Measurements from ENCODE around the gene IDH3A. TPM values are rescaled to one million over a fixed set of nuclear protein-coding genes. Genes with fewer than 3 reads are reported as not detected.

IDH3A gene
- total RNA-seq, 2 donors from 2014 or later: 188 to 352 TPM

DNA sequence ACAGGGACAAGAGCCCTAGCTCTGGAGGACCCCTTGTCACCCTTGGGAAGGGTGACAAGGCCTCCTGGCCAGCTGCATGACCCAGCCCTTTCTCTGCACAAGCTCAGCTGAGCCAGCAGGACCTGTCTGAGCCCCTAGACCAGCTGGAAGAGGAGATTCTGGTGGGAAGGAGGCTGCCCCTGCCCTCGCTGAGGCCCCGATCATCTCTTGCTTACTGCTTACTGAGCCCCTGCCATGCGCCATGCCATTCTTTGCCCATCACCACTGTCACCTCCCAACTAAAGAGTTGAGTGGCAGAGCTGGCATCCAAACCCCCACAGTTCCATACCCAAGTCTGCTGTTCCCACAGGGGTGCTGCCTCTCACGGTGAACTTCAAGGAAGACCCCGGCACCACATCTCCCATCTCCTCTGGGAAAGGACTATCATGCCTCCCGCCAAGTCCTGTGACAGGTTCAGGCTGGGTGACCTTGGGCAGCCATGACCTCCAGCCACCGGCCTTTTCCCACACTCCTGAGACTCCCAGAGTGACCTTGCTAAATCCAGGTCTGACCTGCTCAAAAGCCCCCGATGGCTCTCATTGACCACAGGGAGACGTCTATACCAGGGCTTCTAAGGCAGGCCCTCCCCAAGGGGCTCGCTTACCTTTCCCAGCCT is 51.2 kb downstream of the IDH3A start:
- Histone ChIP-seq H3K9me3 (no peaks in the 10 kb centered on the region), H3K4me1 (peaks cover 0 to 20% of the 10 kb centered on the region in 2 donors), H3K36me3 (no peaks in the 10 kb centered on the region), H3K27ac (no peak overlapping the region), H3K27me3 (no peaks in the 10 kb centered on the region), H3K4me3 (no peak overlapping the region)
- TF ChIP-seq, protein P1, sequence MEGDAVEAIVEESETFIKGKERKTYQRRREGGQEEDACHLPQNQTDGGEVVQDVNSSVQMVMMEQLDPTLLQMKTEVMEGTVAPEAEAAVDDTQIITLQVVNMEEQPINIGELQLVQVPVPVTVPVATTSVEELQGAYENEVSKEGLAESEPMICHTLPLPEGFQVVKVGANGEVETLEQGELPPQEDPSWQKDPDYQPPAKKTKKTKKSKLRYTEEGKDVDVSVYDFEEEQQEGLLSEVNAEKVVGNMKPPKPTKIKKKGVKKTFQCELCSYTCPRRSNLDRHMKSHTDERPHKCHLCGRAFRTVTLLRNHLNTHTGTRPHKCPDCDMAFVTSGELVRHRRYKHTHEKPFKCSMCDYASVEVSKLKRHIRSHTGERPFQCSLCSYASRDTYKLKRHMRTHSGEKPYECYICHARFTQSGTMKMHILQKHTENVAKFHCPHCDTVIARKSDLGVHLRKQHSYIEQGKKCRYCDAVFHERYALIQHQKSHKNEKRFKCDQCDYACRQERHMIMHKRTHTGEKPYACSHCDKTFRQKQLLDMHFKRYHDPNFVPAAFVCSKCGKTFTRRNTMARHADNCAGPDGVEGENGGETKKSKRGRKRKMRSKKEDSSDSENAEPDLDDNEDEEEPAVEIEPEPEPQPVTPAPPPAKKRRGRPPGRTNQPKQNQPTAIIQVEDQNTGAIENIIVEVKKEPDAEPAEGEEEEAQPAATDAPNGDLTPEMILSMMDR (IDR thresholded peaks at IDR 0.05): no peak
- DNase-seq (ENCODE audit: low spot score): no peak

DNA sequence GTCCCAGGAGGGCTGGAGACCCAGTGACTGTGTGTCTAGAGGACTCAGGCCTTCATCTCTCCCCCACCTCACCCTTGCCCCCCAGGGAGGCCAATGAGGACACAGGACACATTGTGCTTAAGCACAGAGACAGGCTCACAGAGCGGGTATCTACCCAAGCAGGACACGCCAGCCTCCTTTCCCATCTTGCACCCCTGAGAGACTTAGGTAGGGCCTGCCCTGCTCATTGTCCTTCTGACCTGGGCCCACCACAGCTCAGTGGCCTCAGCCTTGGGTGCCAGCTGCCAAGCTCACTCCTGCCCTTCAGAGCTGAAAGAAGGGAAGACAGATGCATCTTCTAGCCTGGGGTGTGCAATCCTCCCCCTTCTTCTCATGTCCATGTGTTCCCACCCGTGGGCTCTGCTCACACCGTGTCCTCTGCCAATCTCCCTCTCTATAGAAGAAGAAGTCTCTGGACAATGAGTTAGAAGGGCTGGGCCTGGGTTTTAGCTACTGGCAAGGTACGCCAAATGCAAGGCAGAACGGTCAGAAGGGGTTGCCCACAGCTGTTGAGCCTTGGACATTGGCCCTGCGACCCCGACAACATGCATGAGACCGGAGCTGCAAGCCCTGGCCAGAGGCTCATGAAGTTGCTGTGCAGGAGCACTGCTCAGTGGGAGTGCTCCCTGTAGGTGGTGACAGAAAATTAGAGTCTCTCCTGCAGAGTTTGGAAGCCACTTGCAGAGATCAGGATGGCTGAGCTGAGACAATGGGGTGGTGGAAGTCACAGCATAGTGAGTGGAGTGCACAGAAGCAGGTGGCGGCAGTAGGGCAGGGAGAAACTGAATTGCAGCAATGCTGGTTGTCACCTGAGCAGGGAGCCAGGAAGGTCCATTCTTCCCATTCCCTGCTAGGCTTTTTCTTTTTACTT is 52.4 kb downstream of the IDH3A start:
- no peak overlapping the region for H3K4me3 ChIP-seq
- H3K36me3 ChIP-seq: no peaks in the 10 kb centered on the region
- no peaks in the 10 kb centered on the region for H3K9me3 ChIP-seq
- no peak for DNase-seq (ENCODE audit: low spot score)
- TF ChIP-seq, protein P1 (IDR thresholded peaks at IDR 0.05): no peak
- no peaks in the 10 kb centered on the region for H3K27me3 ChIP-seq
- peaks cover 0 to 31% of the 10 kb centered on the region in 2 donors for H3K4me1 ChIP-seq
- peak overlapping the region in 1 of 2 donors; percentile 93 for H3K27ac ChIP-seq

DNA sequence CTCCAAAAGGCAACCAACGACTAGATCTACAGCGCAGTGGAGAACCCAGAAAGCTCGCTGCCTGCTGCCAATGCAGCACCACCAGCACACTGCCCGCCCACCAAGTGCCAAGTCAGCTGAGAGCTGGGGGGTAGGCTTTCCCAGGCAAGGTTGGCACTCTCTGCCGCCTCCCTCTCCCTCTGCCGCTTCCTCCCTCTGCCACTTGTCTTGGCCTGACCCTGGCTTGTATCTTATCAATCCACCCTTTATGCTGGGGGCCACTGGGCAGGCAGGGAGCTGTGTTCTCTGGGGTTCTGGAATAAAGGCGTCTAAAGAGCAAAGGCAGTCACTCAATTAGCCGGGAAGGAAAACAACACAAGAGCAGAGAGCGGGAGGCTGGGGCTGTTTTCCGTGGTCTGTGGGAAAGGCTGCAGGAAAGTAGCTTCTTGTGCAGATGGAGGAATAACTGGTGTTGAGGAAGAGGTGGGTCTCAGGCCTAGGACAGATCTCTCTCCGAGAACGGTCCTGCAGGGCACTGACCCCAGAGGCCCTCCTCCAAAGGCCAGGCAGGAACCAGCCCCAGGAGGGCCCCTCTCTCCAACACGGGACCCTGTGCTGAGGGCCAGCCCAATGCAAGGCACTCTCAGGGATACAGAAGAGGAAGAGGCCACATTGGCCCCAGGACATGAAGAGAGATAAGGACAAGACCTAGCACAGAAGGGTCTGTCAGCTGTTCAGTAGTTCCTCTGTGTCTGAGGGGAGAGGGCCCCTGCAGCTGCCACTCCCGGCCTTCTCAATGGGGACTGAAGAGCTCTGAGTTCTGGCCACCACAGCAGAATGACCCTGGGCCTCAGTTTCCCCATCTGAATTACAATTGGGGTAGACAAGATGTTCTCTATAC is 54.4 kb downstream of the IDH3A start:
- no peaks in the 10 kb centered on the region for H3K36me3 ChIP-seq
- H3K27me3 ChIP-seq: no peaks in the 10 kb centered on the region
- H3K4me3 ChIP-seq: no peak overlapping the region
- H3K27ac ChIP-seq: peak overlapping the region; percentile 81 to 93
- H3K9me3 ChIP-seq: no peaks in the 10 kb centered on the region
- DNase-seq (ENCODE audit: low spot score): peak; percentile 58
- peaks cover 0 to 50% of the 10 kb centered on the region in 2 donors for H3K4me1 ChIP-seq
- TF ChIP-seq, protein P1 (IDR thresholded peaks at IDR 0.05): no peak

DNA sequence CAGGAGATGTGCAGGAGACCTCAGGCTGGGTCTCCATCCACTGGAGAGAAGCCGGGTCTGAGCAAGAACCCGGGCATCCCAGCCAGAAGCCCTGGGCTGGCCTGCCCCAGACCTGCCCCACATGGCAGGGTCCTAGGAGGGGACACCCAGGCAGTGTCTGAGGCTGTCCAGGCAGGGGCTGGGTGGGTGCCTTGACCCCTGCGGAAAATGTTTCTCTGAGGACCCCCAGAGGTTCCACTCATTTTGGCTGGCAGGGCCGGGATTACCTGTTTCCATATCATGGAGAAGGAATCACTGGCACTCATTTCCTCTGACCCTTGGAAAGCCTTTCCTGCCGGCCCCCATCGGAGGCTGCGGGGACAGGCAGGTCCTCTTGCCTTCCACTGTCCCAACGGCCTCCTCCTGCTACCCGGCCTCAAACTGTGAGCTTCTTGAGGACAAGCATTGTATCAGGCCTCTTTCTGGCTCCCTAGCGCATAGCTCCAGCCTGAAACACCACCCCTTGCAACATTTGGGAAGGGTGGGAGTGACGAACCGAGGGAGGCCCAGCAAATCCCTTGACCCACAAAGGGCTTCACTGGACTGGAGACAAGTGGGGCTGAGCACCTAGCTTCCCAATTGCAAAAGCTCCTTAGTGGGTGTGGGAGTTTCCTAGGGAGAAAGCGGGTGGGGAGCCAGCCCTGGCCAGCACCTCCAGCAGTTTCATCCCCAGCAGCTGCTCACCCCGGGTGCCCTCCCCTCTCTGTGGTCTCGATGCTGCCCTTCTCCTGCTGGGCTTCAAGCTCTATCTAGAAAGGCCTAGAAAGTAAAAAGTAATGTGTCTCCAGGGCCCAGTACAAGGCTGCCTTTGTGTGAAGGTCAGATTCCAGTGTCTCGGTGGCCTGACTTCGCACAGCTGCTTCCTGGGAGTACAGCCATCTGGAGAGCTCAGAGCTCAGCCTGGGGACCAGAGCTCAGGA is 55.5 kb downstream of the IDH3A start:
- no peaks in the 10 kb centered on the region for H3K36me3 ChIP-seq
- no peak overlapping the region for H3K4me3 ChIP-seq
- peaks cover 0 to 57% of the 10 kb centered on the region in 2 donors for H3K4me1 ChIP-seq
- peak; percentile 59 for DNase-seq (ENCODE audit: low spot score)
- no peaks in the 10 kb centered on the region for H3K9me3 ChIP-seq
- peak overlapping the region; percentile 81 to 93 for H3K27ac ChIP-seq
- TF ChIP-seq, protein P1 (IDR thresholded peaks at IDR 0.05): no peak
- no peaks in the 10 kb centered on the region for H3K27me3 ChIP-seq
